IPS-11a (cell line): ENCODE results near the gene AGPS.
A peak's percentile ranks its signal among the peaks of the same experiment; 100 is the strongest.
"Not testable (repeated sequence)": the region's sequence is repeated elsewhere in the genome, so short reads cannot be mapped to it uniquely, and the experiment has no call there.

ENCODE experiments used
- H3K4me3 ChIP-seq: one replicate; pipeline ENCODE4 v1.5.1; 2013; ENCODE audit warnings: low read depth, low read length, control low read depth

Gene AGPS

DNA sequence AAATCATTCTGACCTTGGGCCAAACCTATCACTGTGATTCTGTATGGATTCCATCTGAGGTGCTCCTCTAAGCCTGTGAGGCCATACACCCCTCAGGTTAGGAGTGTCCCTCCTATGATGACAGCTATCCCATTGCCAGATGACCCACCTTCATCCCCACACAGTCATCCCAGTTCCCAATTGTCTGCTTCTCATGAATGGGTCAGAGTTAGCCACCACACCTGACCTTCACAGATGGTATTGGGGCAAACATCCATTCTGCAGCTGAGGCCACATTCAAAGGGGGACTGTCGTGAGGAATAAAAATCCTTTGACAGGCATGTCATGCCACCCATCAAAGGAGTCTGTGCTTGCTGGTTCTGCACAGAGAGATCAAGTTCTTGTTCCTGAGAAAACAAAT is 155.2 kb downstream of the AGPS start:
- no peak overlapping the region for H3K4me3 ChIP-seq

DNA sequence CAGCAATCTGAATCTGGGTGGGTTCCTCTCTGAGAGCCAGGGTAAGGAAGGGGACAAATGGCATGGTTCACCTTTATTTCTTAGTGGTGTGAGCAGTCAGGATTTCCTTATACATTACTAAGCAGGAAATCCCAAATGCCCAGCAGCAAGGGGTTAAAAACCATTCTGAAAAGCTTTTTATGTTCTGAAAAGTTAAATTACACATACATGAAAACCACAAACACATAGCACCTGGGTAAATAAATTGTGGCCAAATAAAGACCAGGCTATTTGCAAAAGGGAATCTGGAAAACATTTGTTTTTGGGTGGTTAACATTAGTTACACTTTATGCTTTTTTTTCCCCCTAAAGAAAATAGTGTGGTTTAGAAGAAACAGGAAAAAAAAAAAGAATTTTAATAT is 156.1 kb downstream of the AGPS start:
- H3K4me3 ChIP-seq = no peak overlapping the region

DNA sequence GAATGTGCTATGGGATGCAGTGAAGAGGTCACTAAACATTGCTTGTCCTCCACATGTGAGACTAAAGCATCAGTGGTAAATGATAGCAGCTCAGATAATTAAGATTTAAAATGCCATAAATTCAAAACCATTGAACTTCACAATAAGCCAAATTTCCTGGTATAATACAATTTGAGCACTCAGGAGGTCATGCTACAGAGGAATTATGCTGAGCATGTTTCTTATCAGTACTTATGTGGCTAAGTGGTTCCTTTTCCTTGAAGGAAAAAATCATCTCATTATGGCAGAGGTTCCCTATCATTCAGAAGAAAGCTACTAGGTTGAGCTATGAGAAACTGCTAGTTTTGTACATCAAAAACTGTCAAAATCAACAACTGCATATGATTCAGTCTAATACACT is 156.6 kb downstream of the AGPS start:
- H3K4me3 ChIP-seq = no peak overlapping the region

DNA sequence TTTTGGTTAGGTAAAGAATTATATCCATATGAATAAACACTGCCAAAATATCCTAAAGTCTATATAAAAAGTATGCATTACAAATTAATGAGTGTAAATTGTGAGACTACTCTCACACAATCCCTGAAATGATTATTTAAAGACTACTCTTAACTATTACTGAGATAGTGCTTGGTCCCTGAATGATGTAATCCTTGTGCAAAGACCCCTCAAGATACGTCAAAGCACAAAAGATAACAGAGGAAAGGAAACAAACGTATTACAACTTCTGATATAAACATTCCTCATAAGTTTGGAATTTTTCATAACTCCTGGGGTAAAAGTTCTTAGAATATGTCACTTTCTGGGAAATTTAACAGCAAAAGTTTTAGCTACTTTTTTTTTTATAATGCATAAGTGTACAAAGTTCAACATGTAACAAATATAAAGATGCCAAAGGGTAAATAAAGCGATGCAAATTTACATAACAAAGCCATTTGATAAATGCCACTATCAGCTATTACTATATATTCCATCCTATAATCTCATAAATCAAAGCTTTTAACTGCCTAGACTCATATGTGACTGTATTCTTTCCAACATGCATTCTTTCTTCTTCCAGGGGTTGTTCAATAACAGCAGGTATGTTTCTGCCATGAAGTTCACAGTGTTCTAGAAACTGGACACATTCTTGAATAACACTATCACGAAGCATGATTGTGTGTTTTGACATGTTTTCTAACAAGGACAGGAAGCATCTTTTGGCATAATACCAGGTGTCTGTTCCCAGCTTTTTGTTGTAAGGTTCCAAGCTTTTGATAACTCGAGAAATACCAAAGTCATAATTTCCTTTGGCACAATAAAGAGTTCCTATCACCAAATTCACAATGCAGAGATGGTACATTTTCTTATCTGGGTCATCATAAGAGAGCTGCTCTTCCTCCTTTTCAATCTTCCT is 158.0 kb downstream of the AGPS start:
- H3K4me3 ChIP-seq = no peak overlapping the region

DNA sequence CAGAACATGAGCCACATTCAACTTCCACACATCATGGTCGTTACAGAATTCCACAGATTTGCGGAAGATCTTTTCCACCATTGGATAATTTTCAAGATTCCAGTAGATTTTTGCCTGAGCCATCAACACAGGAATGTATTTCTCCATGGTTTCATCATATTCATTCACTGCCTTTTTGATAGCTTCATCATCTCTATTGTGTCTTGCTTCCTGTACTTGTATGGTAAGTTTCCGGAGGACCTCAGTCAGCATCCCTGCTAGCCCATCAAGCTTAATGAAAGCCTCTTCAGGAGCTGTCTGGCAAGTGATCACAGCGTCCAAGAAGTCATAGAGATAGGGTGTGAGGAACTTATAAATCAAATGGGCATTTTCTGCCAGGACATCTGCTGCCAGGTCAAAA is 158.8 kb downstream of the AGPS start:
- not testable (repeated sequence) for H3K4me3 ChIP-seq

DNA sequence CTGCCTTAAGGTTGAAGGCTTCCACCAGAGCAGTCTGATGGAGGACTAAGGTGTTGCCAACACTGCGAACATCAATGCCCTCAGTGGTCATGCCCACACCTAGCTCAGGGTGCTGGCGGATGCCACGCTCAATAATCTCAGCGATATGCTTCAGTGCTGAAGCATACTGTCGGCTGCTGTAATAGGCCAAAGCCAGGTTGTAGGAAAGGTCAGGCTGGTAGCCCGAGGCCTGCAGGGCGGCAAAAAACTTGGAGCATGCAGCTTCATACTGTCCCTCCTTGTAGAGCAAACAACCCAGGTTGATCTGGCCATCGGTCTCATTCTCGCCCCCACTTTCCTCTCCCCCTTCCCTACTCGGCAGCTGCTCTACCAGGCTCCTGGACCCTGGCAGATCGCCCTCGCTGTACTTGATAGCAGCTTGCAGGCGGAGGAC is 159.4 kb downstream of the AGPS start:
- peak overlapping the region; percentile 93 for H3K4me3 ChIP-seq

DNA sequence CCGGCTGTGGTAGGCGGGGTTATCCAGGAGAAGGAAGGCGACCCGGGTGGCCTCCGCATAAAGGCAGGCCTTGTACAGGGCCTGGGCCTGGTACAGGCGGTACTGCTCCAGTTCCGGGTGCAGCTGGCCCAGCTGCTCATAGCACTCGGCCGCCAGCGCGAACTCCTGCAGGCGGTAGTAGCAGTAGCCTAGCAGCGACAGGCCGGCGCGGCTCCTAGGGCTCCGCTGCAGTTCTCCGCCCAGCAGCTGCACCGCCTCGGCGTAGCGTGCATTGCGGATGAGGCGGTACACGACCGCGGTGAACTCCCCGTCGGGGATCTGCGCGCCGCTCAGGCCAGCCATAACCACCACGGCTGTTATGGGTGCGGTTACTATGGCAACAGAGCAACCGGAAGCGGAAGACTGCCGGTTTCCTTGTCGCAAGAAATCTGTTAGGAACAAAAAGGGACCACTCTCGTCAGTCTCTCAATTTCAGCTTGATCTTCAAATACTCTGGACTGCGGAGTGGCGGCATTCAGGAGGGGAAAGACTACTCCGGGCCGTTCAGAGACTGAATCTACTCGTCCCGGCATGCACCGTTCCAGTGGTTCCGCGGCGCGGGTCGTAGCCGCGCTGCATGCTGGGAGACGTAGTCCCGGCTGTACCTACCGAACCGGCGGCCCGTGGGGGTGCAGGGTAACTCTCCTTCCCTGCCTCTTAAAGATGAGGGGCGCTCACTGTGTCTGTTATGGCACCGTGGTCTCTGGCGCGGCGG is 160.0 kb downstream of the AGPS start:
- H3K4me3 ChIP-seq = peak overlapping the region; percentile 93

DNA sequence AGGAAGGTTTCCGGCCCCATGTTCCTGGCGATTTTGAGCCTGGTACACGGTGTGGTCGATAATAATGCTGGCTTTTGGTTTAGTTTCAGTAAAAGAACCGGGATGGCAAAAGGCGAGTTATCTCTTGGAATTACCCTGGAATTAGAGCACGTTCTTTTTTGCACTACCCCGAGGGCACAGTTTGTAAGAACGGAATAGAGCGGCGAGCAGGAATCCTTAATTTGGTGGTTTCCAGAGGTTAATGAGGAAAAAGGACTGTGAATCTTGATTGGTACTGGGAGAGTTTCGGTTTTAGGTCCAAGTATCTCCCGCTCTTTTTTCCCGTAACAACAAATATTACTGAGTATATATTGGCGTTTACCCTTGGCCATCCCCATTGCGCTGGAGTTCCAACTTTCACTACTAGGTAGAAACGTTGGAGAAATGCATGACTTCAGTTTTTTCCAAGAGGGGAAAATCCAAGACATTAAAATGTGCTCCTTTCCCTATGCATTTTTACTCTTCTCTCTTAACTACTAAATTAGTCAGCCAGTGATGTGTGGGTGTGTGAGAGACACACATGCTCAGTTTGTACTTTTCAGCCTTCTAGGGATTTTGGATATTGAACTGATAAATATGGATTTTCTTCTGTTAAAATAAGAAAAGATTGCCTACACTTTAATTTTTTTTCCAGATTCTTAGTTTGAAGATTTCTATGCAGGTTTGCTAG is 160.8 kb downstream of the AGPS start:
- peak overlapping the region; percentile 93 for H3K4me3 ChIP-seq

DNA sequence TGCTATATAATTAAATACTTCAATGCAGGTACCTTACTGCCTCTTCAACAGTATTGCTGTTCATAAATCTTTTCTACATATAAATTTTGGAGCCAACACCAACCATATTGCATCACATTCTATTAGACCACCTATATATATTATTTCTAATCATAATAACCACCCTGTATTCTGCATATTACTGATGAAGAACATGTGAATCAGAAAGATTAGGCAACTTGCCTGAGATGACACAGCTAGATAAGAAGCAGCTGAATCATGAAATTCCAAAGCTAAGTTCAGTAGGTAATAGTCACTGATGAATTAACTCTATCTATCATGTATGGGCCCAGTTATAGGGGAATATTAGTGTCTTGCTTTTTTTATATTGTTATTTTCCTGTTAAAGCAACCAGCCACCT is 161.8 kb downstream of the AGPS start:
- no peak overlapping the region for H3K4me3 ChIP-seq

DNA sequence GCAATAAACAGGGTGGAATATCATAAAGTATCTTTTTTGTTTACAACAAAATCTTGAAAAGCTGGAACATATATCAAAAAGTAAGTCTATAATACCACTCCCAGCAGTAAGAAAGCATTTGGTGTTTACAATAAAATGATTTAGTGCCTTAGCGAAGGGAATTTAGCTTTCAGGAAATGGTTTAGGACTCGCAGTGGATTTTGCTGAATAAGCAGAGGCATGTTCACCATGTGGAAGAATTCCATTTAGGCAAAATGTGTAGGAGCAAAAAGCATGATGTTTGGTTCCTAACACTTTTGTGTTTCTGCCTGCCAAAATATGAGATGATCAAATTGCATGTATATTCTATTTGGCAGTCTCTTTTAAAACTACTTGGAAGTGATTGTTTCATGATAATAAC is 163.6 kb downstream of the AGPS start:
- no peak overlapping the region for H3K4me3 ChIP-seq

DNA sequence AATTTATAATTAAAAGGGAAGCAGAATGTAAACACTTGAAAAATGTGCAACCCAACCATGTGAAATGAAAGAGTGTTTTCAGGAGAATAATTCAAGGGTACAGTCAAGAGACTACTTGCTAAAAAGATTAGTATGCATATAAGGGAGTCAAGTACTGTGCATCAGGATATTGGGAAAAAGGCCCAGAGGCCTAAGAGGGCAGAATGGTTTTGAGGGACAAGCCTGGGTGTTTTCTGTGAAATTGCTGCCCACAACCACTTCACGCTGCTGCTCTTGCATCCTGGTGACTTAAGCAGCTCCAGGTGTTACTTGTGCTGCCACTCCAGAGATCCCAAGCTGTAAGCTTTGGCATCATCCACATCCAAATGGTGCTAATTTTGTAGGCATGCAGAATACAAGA is 165.2 kb downstream of the AGPS start:
- H3K4me3 ChIP-seq = no peak overlapping the region

DNA sequence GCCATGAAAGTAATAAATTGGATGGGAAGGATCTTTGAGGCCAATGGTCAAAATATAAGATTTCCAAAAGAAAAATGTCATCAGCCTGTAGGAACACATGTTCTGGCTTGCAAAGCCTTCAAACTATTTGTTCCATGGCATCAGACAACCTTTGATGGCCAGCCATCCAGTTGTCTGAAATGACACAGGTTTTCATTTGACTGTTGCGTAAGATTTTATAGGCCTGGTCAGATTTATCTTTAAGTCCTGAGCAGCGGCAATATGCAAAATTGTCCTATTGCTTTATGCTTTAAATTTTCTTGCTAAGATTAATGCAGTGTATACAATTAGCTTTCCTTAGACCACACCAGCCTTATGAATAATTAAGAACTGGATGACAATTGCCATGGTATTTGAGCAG is 167.1 kb downstream of the AGPS start:
- no peak overlapping the region for H3K4me3 ChIP-seq

DNA sequence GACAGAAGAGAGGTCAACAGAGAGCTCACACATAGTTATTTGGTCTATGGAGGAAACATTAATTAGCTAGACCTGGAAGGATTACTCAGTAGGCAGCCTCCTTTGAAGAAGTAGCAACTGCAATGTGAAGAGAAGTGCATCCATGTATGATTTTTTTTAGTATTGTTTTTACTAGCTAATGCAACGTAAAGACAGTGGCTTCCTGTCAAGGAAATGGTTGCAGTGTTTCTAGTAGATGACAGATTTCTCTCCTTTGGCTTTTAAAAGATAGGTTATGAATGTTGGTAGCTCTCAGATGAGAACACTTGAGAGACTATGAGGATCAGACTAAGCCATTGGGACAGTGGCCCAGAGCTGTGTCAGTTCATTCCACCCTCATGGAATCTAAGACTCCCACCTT is 175.8 kb downstream of the AGPS start:
- H3K4me3 ChIP-seq = no peak overlapping the region

DNA sequence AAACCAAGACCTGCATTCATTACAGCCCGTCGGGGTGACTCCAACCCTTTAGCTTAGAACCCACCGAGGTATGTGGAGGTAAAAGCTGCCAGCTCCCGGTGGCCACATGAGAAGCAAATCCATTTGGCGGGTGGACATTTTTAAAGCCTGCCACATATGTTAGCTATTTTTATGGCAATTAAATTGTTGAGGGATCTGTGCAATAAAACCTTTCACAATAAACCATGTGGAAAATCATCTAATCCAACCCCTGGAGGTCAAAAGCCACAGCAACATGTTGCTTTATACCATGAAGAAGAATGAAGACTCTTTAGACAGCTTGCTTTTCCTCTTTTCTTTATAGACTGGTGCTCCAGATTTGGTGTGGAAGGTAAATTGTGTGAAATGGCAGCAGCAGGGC is 176.3 kb downstream of the AGPS start:
- no peak overlapping the region for H3K4me3 ChIP-seq

DNA sequence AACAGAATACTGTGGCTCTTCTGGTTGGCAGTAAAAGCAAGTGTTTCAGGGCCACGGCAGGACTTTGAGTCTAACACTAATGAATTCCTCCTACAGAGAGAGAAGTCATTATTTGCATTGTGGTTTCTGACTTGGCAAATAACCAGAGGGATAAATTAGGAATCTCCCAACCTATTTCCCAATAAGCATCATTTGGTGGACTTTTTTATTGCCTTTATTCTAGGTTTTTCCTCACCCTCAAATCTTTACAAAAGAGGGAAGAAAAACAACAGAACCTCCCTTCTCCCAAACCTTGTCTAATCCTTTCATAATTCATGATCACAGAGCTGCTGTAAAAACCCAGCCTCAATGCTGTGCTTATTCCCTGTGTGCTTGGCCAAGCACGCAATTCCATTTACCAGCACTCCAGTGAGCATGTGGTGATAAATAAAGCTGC is 179.7 kb downstream of the AGPS start:
- H3K4me3 ChIP-seq = no peak overlapping the region

DNA sequence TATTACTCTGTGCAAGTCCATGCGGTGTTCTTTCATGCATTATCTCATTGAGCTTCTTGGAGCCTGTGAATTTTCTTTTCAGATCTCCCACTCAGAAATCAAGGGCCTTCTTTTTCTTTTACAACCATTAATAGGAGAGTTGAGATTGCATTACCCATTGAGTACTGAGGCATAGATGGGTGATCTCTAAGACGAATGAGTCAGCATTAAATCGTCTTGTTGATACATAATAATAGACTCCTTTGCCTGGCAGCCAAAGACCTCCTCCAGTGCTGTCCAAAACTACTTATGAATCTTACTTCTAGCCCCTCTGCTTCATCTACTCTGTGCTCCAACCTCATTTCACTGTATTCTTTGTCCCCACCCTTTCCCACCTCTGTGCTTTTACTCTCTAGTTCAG is 180.5 kb downstream of the AGPS start:
- no peak overlapping the region for H3K4me3 ChIP-seq

DNA sequence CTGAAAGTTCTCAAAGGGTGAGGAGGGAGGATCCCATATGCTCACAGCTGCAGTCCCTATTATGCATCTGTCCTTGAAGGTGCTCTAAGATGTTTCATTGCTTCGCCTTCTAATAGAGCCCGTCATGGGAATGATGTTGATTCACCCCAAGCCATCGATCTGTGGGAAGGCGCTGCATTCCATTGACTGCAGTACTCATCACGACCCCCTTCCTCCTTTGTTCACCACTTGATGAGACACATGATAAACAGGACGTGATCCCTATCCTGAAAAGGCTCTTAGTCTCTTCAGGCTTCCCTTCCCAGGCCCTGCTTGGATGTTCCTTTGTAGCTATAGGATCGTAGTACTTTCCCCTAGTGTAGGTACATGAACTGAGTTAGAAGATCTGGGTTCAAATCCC is 181.8 kb downstream of the AGPS start:
- no peak overlapping the region for H3K4me3 ChIP-seq

DNA sequence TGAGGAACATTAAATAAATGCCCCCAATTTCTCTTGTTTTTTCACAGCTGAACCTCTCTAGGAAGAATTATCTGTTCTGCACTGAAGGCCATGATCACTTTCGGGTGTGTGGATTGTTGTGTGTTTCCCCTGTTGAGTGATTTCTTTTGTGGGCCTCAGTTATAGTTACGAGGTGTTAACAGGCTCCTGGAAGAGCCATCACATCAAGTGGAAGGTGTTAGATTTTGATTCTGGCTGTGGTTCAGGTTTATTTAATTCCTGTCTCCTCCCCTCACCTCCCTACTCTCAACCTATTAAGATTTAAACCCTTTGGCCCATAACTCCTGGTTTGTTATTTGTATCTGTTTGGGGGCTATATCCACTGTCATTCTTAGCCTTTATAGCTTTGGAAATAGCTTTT is 182.8 kb downstream of the AGPS start:
- no peak overlapping the region for H3K4me3 ChIP-seq

DNA sequence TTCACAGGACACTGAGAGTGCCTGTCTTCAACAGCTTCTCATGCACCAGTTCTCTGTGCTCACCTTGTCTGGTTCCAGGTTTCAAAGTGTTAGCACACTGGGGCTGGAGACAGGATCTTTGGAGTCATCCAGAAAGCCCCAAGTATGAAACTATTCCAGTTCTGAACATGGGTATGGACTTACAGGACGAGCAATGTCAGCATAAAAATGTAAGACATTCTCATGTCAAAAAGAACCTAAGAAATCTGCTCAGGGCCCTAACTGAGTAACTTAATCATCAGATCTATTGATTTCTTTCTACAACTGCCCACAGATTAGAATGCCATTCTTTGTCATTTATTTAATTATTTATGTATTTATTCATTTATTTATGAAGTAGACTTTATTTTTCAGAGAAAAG is 184.5 kb downstream of the AGPS start:
- H3K4me3 ChIP-seq = no peak overlapping the region

DNA sequence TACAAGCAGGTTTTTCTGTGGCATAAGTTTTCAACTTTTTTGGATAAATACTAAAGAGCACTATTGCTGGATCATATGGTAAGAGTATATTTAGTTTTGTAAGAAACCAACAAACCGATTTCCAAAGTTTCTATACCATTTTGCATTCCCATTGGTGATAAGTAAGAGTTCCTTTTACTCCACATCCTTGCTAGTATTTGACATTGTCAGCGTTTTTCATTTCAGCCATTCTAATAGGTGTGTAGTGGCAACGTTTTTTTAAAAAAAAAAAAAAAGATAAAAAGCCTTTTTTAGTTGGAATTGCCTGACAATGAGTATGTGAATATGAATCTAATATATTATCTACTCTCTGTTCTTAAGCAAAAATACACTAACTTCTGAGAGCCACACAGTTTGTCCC is 185.9 kb downstream of the AGPS start:
- no peak overlapping the region for H3K4me3 ChIP-seq

DNA sequence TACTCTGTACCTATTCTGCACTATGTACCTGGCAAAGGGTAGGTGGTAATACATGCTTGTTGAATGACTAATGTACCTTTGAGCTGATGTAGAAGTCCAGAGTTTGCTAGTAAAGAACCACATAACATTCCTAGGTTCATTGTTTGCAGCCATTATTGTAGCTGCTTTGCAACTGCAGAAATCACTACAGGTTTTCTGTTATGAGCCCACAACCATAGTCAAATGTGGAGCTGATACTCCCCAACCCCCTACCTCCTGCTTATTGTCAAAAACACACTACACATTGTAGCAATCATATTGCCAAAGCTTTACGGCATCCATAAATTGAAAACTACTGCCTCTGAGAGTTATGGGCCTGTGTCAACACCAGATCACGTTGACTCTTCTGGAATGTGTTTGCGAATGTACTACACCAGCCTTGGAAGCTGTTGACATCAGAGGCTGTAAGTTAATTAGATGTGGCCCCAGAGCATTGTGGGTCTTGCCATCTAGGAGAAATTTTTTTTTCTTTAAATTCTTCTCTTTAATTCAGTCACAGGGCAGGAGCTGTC is 187.0 kb downstream of the AGPS start:
- no peak overlapping the region for H3K4me3 ChIP-seq
